AG04450 (cell line): ENCODE measurements around the gene KLHL29. TPM values are rescaled to one million over a fixed set of nuclear protein-coding genes. Genes with fewer than 3 reads are reported as not detected.

Experiments
- CTCF ChIA-PET: fragments of 300-600, 350-600 bp; formaldehyde crosslinking; extraction: SDS; loops from one replicate; lab custom pipeline; 2022; ENCODE audit warnings: antibody characterized with exemption, inconsistent platforms; lab: Charles Lee
- POLR2A ChIA-PET: fragments of 350-600 bp; formaldehyde crosslinking; extraction: SDS; loops from one replicate; lab custom pipeline; 2021; ENCODE audit warnings: antibody characterized with exemption, inconsistent platforms; lab: Yijun Ruan, JAX
- DNase-seq: peaks from one replicate; pipeline ENCODE4 v3.0.0-alpha.2; 2011; ENCODE audit warnings: low read depth, low spot score
- H3K27ac ChIP-seq: one replicate; pipeline ENCODE4 v1.5.1; 2012; ENCODE audit warnings: low read depth, low read length, control low read depth
- H3K27me3 ChIP-seq: one replicate; pipeline ENCODE4 v1.6.0; 2012; ENCODE audit warnings: low read length; ENCODE audit not compliant: control insufficient read depth, insufficient read depth
- H3K4me3 ChIP-seq: 2 replicates; pipeline ENCODE4 v1.5.1; 2011; ENCODE audit warnings: mild to moderate bottlenecking, low read depth, low read length, control low read depth
- H3K9me3 ChIP-seq: 2 replicates; pipeline ENCODE4 v1.5.1; 2012; ENCODE audit warnings: low read length; ENCODE audit not compliant: control insufficient read depth, insufficient read depth
- polyA minus RNA-seq: library from RNA; depleted of rRNA, polyadenylated mRNA; stranded (reverse); fragments of >200 nt; gene quantifications from 2 replicates; pipeline ENCODE4 v1.2.3, GENCODE V29; 2011; rRNA and poly(A)+ RNA removed
- polyA plus RNA-seq: library from polyadenylated mRNA; depleted of rRNA; stranded (reverse); fragments of >200 nt; gene quantifications from 2 replicates; pipeline ENCODE4 v1.2.3, GENCODE V29; 2011; rRNA removed
- TF ChIP-seq, protein P1 (sequence below): IDR thresholded peaks from 2 replicates; pipeline ENCODE4 v1.5.1; 2011; ENCODE audit warnings: low read depth, low read length, control low read depth, inconsistent platforms

The KLHL29 gene
- polyA plus RNA-seq (3.6 and 4.9 TPM in 2 replicates), polyA minus RNA-seq (4.4 and 5.4 TPM in 2 replicates)

DNA sequence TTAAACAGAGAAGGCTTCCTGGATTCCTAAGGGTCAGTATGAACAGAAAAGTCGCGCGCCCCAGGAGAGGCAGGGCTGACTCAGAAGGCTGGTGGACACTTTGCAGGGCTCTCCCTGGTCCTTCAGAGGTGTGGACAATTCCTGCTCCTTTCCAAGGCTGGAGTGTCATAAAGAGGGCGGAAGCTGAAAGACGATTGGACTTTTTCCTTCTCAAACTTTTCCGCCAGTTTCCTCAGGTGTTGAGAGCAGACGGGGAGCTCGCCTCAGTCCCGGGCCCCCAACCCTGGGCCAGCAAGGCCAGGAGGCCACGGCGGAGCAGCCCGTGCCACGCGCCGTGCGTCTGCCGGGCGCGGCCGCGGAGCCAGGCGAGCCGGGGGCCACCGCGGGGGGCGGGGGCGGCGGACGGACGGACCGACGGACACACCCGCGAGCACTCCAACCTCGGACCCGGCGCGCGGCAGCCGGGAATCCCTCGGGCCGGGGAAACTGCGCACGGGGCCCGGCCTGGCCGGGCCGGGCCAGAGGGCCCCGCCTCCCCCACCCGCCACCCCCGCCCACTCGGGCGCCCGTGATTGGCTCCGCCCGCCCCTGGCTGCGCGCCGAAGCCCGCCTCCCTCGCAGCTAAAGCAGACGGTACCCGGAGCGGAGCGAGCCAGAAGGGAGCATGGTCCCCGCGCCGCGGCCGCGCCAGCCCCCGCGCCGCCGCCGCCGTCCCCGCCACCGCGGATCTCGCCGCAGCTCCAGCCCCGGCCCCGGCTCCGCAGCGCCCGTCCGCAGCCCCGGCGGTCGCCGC is at the start of gene KLHL29:
Gene KLHL29 (plus strand): TSS at position 629 of the 793 bp plus-strand sequence. CDS start 177,018 bp downstream, outside the sequence.
- ChIA-PET POLR2A (interaction anchor here (0.6 kb wide), 1 partner anchor 233 kb away, joined by 3 read pairs; no protein-coding TSS in a partner anchor), CTCF (no interaction called here)
- no peaks in the 10 kb centered on the region; the same call in 1 of the 2 replicates for H3K9me3 ChIP-seq
- TF ChIP-seq, protein P1, sequence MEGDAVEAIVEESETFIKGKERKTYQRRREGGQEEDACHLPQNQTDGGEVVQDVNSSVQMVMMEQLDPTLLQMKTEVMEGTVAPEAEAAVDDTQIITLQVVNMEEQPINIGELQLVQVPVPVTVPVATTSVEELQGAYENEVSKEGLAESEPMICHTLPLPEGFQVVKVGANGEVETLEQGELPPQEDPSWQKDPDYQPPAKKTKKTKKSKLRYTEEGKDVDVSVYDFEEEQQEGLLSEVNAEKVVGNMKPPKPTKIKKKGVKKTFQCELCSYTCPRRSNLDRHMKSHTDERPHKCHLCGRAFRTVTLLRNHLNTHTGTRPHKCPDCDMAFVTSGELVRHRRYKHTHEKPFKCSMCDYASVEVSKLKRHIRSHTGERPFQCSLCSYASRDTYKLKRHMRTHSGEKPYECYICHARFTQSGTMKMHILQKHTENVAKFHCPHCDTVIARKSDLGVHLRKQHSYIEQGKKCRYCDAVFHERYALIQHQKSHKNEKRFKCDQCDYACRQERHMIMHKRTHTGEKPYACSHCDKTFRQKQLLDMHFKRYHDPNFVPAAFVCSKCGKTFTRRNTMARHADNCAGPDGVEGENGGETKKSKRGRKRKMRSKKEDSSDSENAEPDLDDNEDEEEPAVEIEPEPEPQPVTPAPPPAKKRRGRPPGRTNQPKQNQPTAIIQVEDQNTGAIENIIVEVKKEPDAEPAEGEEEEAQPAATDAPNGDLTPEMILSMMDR, result no peak
- H3K27ac ChIP-seq, result no peak within 1 kb of the TSS
- H3K4me3 ChIP-seq, result peak within 1 kb of the TSS; percentile 74
- DNase-seq, result no peak
- H3K27me3 ChIP-seq, result no peaks in the 10 kb centered on the region

DNA sequence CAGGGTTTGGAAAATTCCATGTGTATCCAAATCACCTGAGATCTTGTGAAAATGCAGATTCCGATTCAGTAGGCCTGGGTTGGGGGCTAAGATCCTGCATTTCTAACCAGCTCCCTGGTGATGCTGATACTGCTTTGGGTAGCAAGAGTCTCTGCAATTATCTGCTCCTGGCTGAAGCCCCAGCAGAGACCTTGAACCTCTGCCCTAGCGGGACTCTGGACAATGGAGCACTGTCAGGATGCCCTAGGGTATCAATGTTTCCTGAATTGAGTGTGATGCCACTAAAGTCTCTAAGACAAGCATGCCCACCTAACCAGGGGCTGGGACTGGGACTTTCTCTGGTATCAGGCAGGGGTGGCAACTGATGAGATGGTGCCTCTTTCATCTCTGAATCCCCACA is 49.4 kb upstream of the KLHL29 start:
- DNase-seq, result no peak
- Histone ChIP-seq H3K4me3 (no peak overlapping the region), H3K27ac (no peak overlapping the region), H3K9me3 (no peaks in the 10 kb centered on the region), H3K27me3 (peaks cover 18% of the 10 kb centered on the region)
- ChIA-PET CTCF (interaction anchor here (2.0 kb wide), 1 partner anchor 16 kb away, joined by 5 read pairs; no protein-coding TSS in a partner anchor), POLR2A (no interaction called here)
- TF ChIP-seq, protein P1, result no peak

DNA sequence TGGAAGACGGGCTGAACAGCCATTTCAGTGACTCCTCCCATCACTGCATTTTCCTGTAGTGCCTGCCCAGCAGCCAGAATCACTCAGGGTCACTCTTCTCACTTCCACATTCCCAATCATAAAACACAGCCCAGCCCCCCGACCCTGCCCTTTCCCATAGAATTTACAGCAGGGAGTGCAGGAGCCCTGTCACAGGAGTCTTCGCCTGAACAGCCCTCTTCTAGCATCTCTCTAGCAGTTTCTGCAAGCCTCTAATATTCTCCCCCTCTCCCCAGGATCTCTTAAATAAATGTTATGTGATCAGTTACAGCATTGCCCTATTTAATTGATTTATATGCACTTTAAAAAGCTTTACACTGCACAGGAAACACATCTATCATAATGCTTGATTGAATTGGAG is 42.9 kb upstream of the KLHL29 start:
- Histone ChIP-seq H3K27me3 (peaks cover 23% of the 10 kb centered on the region), H3K27ac (no peak overlapping the region), H3K9me3 (no peaks in the 10 kb centered on the region), H3K4me3 (no peak overlapping the region)
- ChIA-PET POLR2A (no interaction called here), CTCF (no interaction called here)
- DNase-seq, result no peak
- TF ChIP-seq, protein P1, result no peak

DNA sequence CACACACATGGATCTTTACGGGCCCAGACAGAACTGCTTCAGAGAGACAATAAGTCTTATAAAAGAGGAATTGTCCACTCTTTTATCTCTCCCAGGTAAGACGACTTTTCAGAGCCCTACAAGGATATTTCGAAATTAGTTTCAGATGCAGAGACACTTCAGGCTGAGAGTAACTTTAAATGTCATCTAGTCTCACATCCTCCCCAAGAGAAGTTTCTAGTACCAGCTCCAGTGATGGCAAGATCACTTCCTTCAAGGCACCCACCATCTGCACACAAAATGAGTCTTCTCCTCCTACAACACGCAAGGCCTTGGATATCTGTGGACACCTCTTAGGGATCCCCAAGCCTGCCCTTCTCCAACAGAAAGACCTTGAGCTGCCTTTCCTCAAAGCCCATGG is 39.0 kb upstream of the KLHL29 start:
- no peak for DNase-seq
- ChIA-PET POLR2A (no interaction called here), CTCF (no interaction called here)
- Histone ChIP-seq H3K27me3 (peaks cover 19% of the 10 kb centered on the region), H3K4me3 (no peak overlapping the region), H3K9me3 (no peaks in the 10 kb centered on the region; the same call in 1 of the 2 replicates), H3K27ac (no peak overlapping the region)
- TF ChIP-seq, protein P1, result no peak

GRCh38 chr2:23346781-23347180 is 38.2 kb upstream of the KLHL29 start:
- no peaks in the 10 kb centered on the region; the same call in 1 of the 2 replicates for H3K9me3 ChIP-seq
- ChIA-PET CTCF (interaction anchor here (0.6 kb wide), 1 partner anchor 914 kb away, joined by 7 read pairs; no protein-coding TSS in a partner anchor), POLR2A (no interaction called here)
- TF ChIP-seq, protein P1, result no peak
- no peak for DNase-seq
- H3K27me3 ChIP-seq, result peaks cover 18% of the 10 kb centered on the region
- no peak overlapping the region for H3K27ac ChIP-seq
- H3K4me3 ChIP-seq, result no peak overlapping the region
